CD8-positive, alpha-beta memory T cell (primary cell): ENCODE data around the gene SMAD1. TPM values are rescaled to one million over a fixed set of nuclear protein-coding genes. Genes with fewer than 3 reads are reported as not detected.

Source experiments
- CTCF ChIA-PET: fragments of 350-600 bp; sonication (Branson Sonifier 250); formaldehyde crosslinking; loops from one replicate; lab custom pipeline; 2021; ENCODE audit warnings: antibody characterized with exemption; lab: Charles Lee
- POLR2A ChIA-PET: fragments of 350-600 bp; sonication (Branson Sonifier 250); formaldehyde crosslinking; loops from one replicate; lab custom pipeline; 2021; ENCODE audit warnings: antibody characterized with exemption; lab: Charles Lee
- DNase-seq, 5 donors: peaks; one replicate each; pipeline versions ENCODE4 v3.0.0 to v3.0.0-alpha.2; 2020 to 2022; ENCODE audit warnings: mixed read lengths in 1 of 5
- H3K27ac ChIP-seq: one replicate; pipeline ENCODE4 v1.7.0; 2013; ENCODE audit warnings: low read depth, mild to moderate bottlenecking, low read length, moderate library complexity
- H3K27me3 ChIP-seq: 2 replicates; pipeline ENCODE4 v1.7.0; 2013; ENCODE audit warnings: low read length, mild to moderate bottlenecking; ENCODE audit not compliant: insufficient read depth, poor library complexity, severe bottlenecking
- H3K36me3 ChIP-seq: 2 replicates; pipeline ENCODE4 v1.7.0; 2013; ENCODE audit warnings: mild to moderate bottlenecking, low read length, moderate library complexity; ENCODE audit not compliant: insufficient read depth
- H3K4me1 ChIP-seq: 2 replicates; pipeline ENCODE4 v1.7.0; 2013; ENCODE audit warnings: mild to moderate bottlenecking, low read length, moderate library complexity; ENCODE audit not compliant: insufficient read depth
- H3K4me3 ChIP-seq: 2 replicates; pipeline ENCODE4 v1.7.0; 2013; ENCODE audit warnings: mild to moderate bottlenecking, low read length
- H3K9me3 ChIP-seq: 2 replicates; pipeline ENCODE4 v1.7.0; 2013; ENCODE audit warnings: mild to moderate bottlenecking, low read length
- H3K27ac Mint-ChIP-seq, 8 donors: one replicate each; pipeline ENCODE4 v1.8.0; 2020 to 2021; ENCODE audit warnings: mixed read lengths in 8 of 8, mild to moderate bottlenecking in 6 of 8, inconsistent platforms in 3 of 8, moderate library complexity in 3 of 8
- H3K27me3 Mint-ChIP-seq, 2 donors: one replicate each; pipeline ENCODE4 v1.8.0; 2020 to 2021; ENCODE audit warnings: mixed read lengths in 2 of 2, mild to moderate bottlenecking in 1 of 2, moderate library complexity in 1 of 2
- H3K36me3 Mint-ChIP-seq, 3 donors: one replicate each; pipeline ENCODE4 v1.8.0; 2020 to 2021; ENCODE audit warnings: mixed read lengths in 3 of 3, inconsistent platforms in 1 of 3, mild to moderate bottlenecking in 1 of 3
- H3K4me1 Mint-ChIP-seq, 3 donors: one replicate each; pipeline ENCODE4 v1.8.0; 2020 to 2021; ENCODE audit warnings: mixed read lengths in 3 of 3, inconsistent platforms in 1 of 3, mild to moderate bottlenecking in 1 of 3
- H3K4me3 Mint-ChIP-seq, 7 donors: one replicate each; pipeline ENCODE4 v1.8.0; 2020 to 2021; ENCODE audit warnings: mixed read lengths in 7 of 7, mild to moderate bottlenecking in 6 of 7, moderate library complexity in 4 of 7, inconsistent platforms in 2 of 7
- H3K9me3 Mint-ChIP-seq, 5 donors: one replicate each; pipeline ENCODE4 v1.8.0; 2020 to 2022; ENCODE audit warnings: mixed read lengths in 5 of 5, mild to moderate bottlenecking in 3 of 5, moderate library complexity in 2 of 5, inconsistent platforms in 1 of 5
- polyA plus RNA-seq: library from polyadenylated mRNA; unstranded; fragments of 300-500 nt; fragmentation: Illumina TruSeq; gene quantifications from one replicate; pipeline ENCODE4 v1.2.3, GENCODE V29; 2021
- total RNA-seq, 2 experiments: library from RNA; stranded (reverse); gene quantifications; one replicate each; pipeline ENCODE4 v1.2.3, GENCODE V29; 2021

The SMAD1 gene
- total and polyA plus RNA-seq, 3 experiments from 2014 or later = 0.52 to 1.6 (median 1.3) TPM

- no peak overlapping the region for H3K27ac Mint-ChIP-seq
- peaks cover 2 to 21% of the 10 kb centered on the region in 2 donors for H3K27me3 Mint-ChIP-seq
- Histone ChIP-seq H3K27me3 (no peaks in the 10 kb centered on the region), H3K9me3 (no peaks in the 10 kb centered on the region), H3K27ac (no peak overlapping the region), H3K4me1 (no peaks in the 10 kb centered on the region), H3K4me3 (no peak overlapping the region), H3K36me3 (no peaks in the 10 kb centered on the region)
- POLR2A ChIA-PET = no interaction called here
- CTCF ChIA-PET = no interaction called here
- no peak overlapping the region for H3K4me3 Mint-ChIP-seq
- H3K9me3 Mint-ChIP-seq = no peaks in the 10 kb centered on the region
- H3K4me1 Mint-ChIP-seq = no peaks in the 10 kb centered on the region
- no peaks in the 10 kb centered on the region for H3K36me3 Mint-ChIP-seq
- no peak for DNase-seq
Measured at GRCh38 chr4:145502809-145503208, 21.2 kb downstream of the SMAD1 start.

GRCh38 chr4:145503486-145504072 lies 21.9 kb downstream of the SMAD1 start:
- Histone ChIP-seq H3K4me1 (no peaks in the 10 kb centered on the region), H3K36me3 (no peaks in the 10 kb centered on the region), H3K27me3 (no peaks in the 10 kb centered on the region), H3K4me3 (no peak overlapping the region), H3K27ac (no peak overlapping the region), H3K9me3 (no peaks in the 10 kb centered on the region)
- DNase-seq = no peak
- no peak overlapping the region for H3K27ac Mint-ChIP-seq
- no peaks in the 10 kb centered on the region for H3K36me3 Mint-ChIP-seq
- H3K27me3 Mint-ChIP-seq = peaks cover 2 to 21% of the 10 kb centered on the region in 2 donors
- H3K4me3 Mint-ChIP-seq = no peak overlapping the region
- POLR2A ChIA-PET = no interaction called here
- CTCF ChIA-PET = no interaction called here
- no peaks in the 10 kb centered on the region for H3K9me3 Mint-ChIP-seq
- no peaks in the 10 kb centered on the region for H3K4me1 Mint-ChIP-seq

GRCh38 chr4:145505995-145506394 lies 24.3 kb downstream of the SMAD1 start:
- ChIA-PET CTCF (no interaction called here), POLR2A (no interaction called here)
- Histone ChIP-seq H3K4me3 (no peak overlapping the region), H3K4me1 (no peaks in the 10 kb centered on the region), H3K9me3 (no peaks in the 10 kb centered on the region), H3K36me3 (no peaks in the 10 kb centered on the region), H3K27ac (no peak overlapping the region), H3K27me3 (no peaks in the 10 kb centered on the region)
- Mint-ChIP-seq H3K27me3 (peaks cover 2 to 14% of the 10 kb centered on the region in 2 donors), H3K9me3 (peaks cover 0 to 2% (median 0%) of the 10 kb centered on the region in 5 donors), H3K4me3 (no peak overlapping the region), H3K36me3 (no peaks in the 10 kb centered on the region), H3K27ac (no peak overlapping the region), H3K4me1 (no peaks in the 10 kb centered on the region)
- no peak for DNase-seq

- peaks cover under 1% of the 10 kb centered on the region for H3K9me3 ChIP-seq
Measured at GRCh38 chr4:145507636-145508035, 26.0 kb downstream of the SMAD1 start.

GRCh38 chr4:145511913-145512522 lies 30.4 kb downstream of the SMAD1 start:
- H3K4me1 ChIP-seq = no peaks in the 10 kb centered on the region
- peaks cover 5% of the 10 kb centered on the region for H3K9me3 ChIP-seq
- H3K36me3 ChIP-seq = no peaks in the 10 kb centered on the region
- Mint-ChIP-seq H3K4me1 (no peaks in the 10 kb centered on the region), H3K36me3 (no peaks in the 10 kb centered on the region), H3K4me3 (no peak overlapping the region), H3K27me3 (peaks cover 2% of the 10 kb centered on the region in 2 donors), H3K27ac (no peak overlapping the region), H3K9me3 (peaks cover 10 to 17% (median 15%) of the 10 kb centered on the region in 5 donors)
- CTCF ChIA-PET = no interaction called here
- no peaks in the 10 kb centered on the region for H3K27me3 ChIP-seq
- no peak overlapping the region for H3K27ac ChIP-seq
- no peak overlapping the region for H3K4me3 ChIP-seq
- POLR2A ChIA-PET = interaction anchor here (0.6 kb wide), 1 partner anchor 16 kb away, joined by 4 read pairs; no protein-coding TSS in a partner anchor
- no peak for DNase-seq

More at GRCh38 chr4:145507636-145508035, 26.0 kb downstream of the SMAD1 start:
- CTCF ChIA-PET = no interaction called here
- H3K4me1 ChIP-seq = no peaks in the 10 kb centered on the region
- peaks cover 7 to 12% (median 10%) of the 10 kb centered on the region in 5 donors for H3K9me3 Mint-ChIP-seq
- no peaks in the 10 kb centered on the region for H3K27me3 ChIP-seq
- no peak overlapping the region for H3K27ac Mint-ChIP-seq
- no peak overlapping the region for H3K27ac ChIP-seq
- no peak for DNase-seq
- no peaks in the 10 kb centered on the region for H3K36me3 ChIP-seq
- H3K27me3 Mint-ChIP-seq = peaks cover 2 to 10% of the 10 kb centered on the region in 2 donors
- H3K36me3 Mint-ChIP-seq = no peaks in the 10 kb centered on the region
- no peak overlapping the region for H3K4me3 Mint-ChIP-seq
- no peak overlapping the region for H3K4me3 ChIP-seq
- POLR2A ChIA-PET = no interaction called here
- H3K4me1 Mint-ChIP-seq = no peaks in the 10 kb centered on the region

GRCh38 chr4:145513020-145513621 lies 31.5 kb downstream of the SMAD1 start:
- no peaks in the 10 kb centered on the region for H3K36me3 ChIP-seq
- H3K27me3 ChIP-seq = no peaks in the 10 kb centered on the region
- Mint-ChIP-seq H3K27ac (no peak overlapping the region), H3K4me3 (no peak overlapping the region), H3K9me3 (peaks cover 10 to 17% (median 15%) of the 10 kb centered on the region in 5 donors), H3K36me3 (no peaks in the 10 kb centered on the region), H3K27me3 (peaks cover 2 to 5% of the 10 kb centered on the region in 2 donors), H3K4me1 (no peaks in the 10 kb centered on the region)
- CTCF ChIA-PET = no interaction called here
- DNase-seq = no peak
- no peaks in the 10 kb centered on the region for H3K4me1 ChIP-seq
- H3K9me3 ChIP-seq = peaks cover 5% of the 10 kb centered on the region
- no peak overlapping the region for H3K27ac ChIP-seq
- no peak overlapping the region for H3K4me3 ChIP-seq
- POLR2A ChIA-PET = interaction anchor here (0.6 kb wide), 1 partner anchor 15 kb away, joined by 4 read pairs; no protein-coding TSS in a partner anchor

GRCh38 chr4:145520172-145520571 lies 38.5 kb downstream of the SMAD1 start:
- H3K27me3 ChIP-seq = peaks cover 5% of the 10 kb centered on the region
- Mint-ChIP-seq H3K27ac (no peak overlapping the region), H3K9me3 (no peaks in the 10 kb centered on the region), H3K4me1 (no peaks in the 10 kb centered on the region), H3K36me3 (no peaks in the 10 kb centered on the region), H3K4me3 (no peak overlapping the region), H3K27me3 (peaks cover 5 to 18% of the 10 kb centered on the region in 2 donors)
- H3K27ac ChIP-seq = no peak overlapping the region
- no peaks in the 10 kb centered on the region for H3K36me3 ChIP-seq
- no peaks in the 10 kb centered on the region for H3K4me1 ChIP-seq
- no peaks in the 10 kb centered on the region for H3K9me3 ChIP-seq
- ChIA-PET POLR2A (no interaction called here), CTCF (no interaction called here)
- H3K4me3 ChIP-seq = no peak overlapping the region
- DNase-seq = no peak

- no peak overlapping the region for H3K27ac ChIP-seq
- no peak for DNase-seq
- Mint-ChIP-seq H3K4me1 (no peaks in the 10 kb centered on the region), H3K36me3 (no peaks in the 10 kb centered on the region), H3K4me3 (no peak overlapping the region), H3K27ac (no peak overlapping the region), H3K27me3 (peaks cover 5 to 18% of the 10 kb centered on the region in 2 donors), H3K9me3 (no peaks in the 10 kb centered on the region)
- CTCF ChIA-PET = no interaction called here
- no peaks in the 10 kb centered on the region for H3K36me3 ChIP-seq
- H3K4me3 ChIP-seq = no peak overlapping the region
- H3K4me1 ChIP-seq = no peaks in the 10 kb centered on the region
- H3K27me3 ChIP-seq = peaks cover 5% of the 10 kb centered on the region
- H3K9me3 ChIP-seq = no peaks in the 10 kb centered on the region
- POLR2A ChIA-PET = no interaction called here
Measured at GRCh38 chr4:145521282-145521681, 39.6 kb downstream of the SMAD1 start.
